Neural progenitor cell (in vitro differentiated cells): Measurements from ENCODE around the gene OGFOD2. TPM values are rescaled to one million over a fixed set of nuclear protein-coding genes. Genes with fewer than 3 reads are reported as not detected.

Experiments
- DNase-seq: peaks from one replicate; pipeline ENCODE4 v3.0.0-alpha.2; 2016; ENCODE audit warnings: low spot score
- H2AFZ ChIP-seq: fragments of 200-600 bp; sonication (generic); replicated peaks from 2 replicates; pipeline ENCODE4 v1.6.1; 2016; ENCODE audit warnings: antibody characterized with exemption
- H3F3A ChIP-seq: fragments of 200-600 bp; sonication (generic); 2 replicates; pipeline ENCODE4 v1.6.1; 2016; ENCODE audit warnings: antibody characterized with exemption, low read depth
- H3K27ac ChIP-seq: fragments of 200-600 bp; sonication (generic); 2 replicates; pipeline ENCODE4 v1.5.1; 2016; ENCODE audit warnings: mild to moderate bottlenecking
- H3K27me3 ChIP-seq: fragments of 200-600 bp; sonication (generic); 2 replicates; pipeline ENCODE4 v1.6.1; 2016; ENCODE audit warnings: mild to moderate bottlenecking, moderate library complexity
- H3K36me3 ChIP-seq: fragments of 200-600 bp; sonication (generic); 2 replicates; pipeline ENCODE4 v1.5.1; 2016
- H3K4me1 ChIP-seq: fragments of 200-600 bp; sonication (generic); 2 replicates; pipeline ENCODE4 v1.6.1; 2016; ENCODE audit warnings: mixed run types
- H3K4me2 ChIP-seq: fragments of 200-600 bp; sonication (generic); 2 replicates; pipeline ENCODE4 v1.6.1; 2016
- H3K4me3 ChIP-seq: fragments of 200-600 bp; sonication (generic); 2 replicates; pipeline ENCODE4 v1.5.1; 2016
- H3K79me2 ChIP-seq: fragments of 200-600 bp; sonication (generic); 2 replicates; pipeline ENCODE4 v1.6.1; 2016; ENCODE audit warnings: low read depth
- H3K9ac ChIP-seq: fragments of 200-600 bp; sonication (generic); 2 replicates; pipeline ENCODE4 v1.6.1; 2016
- H3K9me3 ChIP-seq: fragments of 200-600 bp; sonication (generic); 2 replicates; pipeline ENCODE4 v1.5.1; 2016; ENCODE audit warnings: low read depth
- H4K20me1 ChIP-seq: fragments of 200-600 bp; sonication (generic); 2 replicates; pipeline ENCODE4 v1.6.1; 2016; ENCODE audit warnings: low read depth
- H3K27ac Mint-ChIP-seq: 3 replicates; pipeline ENCODE4 v1.8.0; 2021; ENCODE audit warnings: mixed read lengths
- H3K27me3 Mint-ChIP-seq: 2 replicates; pipeline ENCODE4 v1.8.0; 2022; ENCODE audit warnings: low read depth, mild to moderate bottlenecking, inconsistent platforms, moderate library complexity, mixed read lengths; ENCODE audit not compliant: insufficient read depth
- H3K36me3 Mint-ChIP-seq: 3 replicates; pipeline ENCODE4 v1.8.0; 2021; ENCODE audit warnings: mixed read lengths
- H3K4me1 Mint-ChIP-seq: 3 replicates; pipeline ENCODE4 v1.8.0; 2021; ENCODE audit warnings: mixed read lengths
- H3K4me3 Mint-ChIP-seq: 3 replicates; pipeline ENCODE4 v1.8.0; 2021; ENCODE audit warnings: mild to moderate bottlenecking, moderate library complexity, mixed read lengths
- H3K9me3 Mint-ChIP-seq: 3 replicates; pipeline ENCODE4 v1.8.0; 2020; ENCODE audit warnings: mixed read lengths
- EZH2 ChIP-seq: fragments of 200-600 bp; sonication (generic); IDR thresholded peaks from 2 replicates; pipeline ENCODE4 v1.6.1; 2017; ENCODE audit warnings: antibody characterized with exemption, mild to moderate bottlenecking, moderate library complexity
- EZH2phosphoT487 ChIP-seq: fragments of 200-600 bp; sonication (generic); IDR thresholded peaks from 2 replicates; pipeline ENCODE4 v1.6.1; 2017; ENCODE audit warnings: antibody characterized with exemption
- total RNA-seq: library from RNA; depleted of rRNA; stranded (reverse); fragments of >200 nt; gene quantifications from 2 replicates; pipeline ENCODE4 v1.2.3, GENCODE V29; 2015; ENCODE audit warnings: low replicate concordance
- TF ChIP-seq, protein P1 (sequence below): fragments of 200-600 bp; sonication (generic); IDR thresholded peaks from 2 replicates; pipeline ENCODE4 v1.5.1; 2017; ENCODE audit warnings: antibody characterized with exemption, mild to moderate bottlenecking

Gene OGFOD2
- total RNA-seq, 1 donor from 2014 or later, result 9.9 TPM

GRCh38 chr12:122998316-122998715 is 23.3 kb downstream of the OGFOD2 start:
- Mint-ChIP-seq H3K4me3 (no peak overlapping the region), H3K36me3 (no peaks in the 10 kb centered on the region), H3K9me3 (no peaks in the 10 kb centered on the region), H3K27me3 (peaks cover 2% of the 10 kb centered on the region), H3K4me1 (peaks cover 3% of the 10 kb centered on the region), H3K27ac (no peak overlapping the region)
- Histone ChIP-seq H3K4me1 (peaks cover 8% of the 10 kb centered on the region), H3K27me3 (no peaks in the 10 kb centered on the region), H3F3A (no peaks in the 10 kb centered on the region), H3K9ac (no peak overlapping the region), H2AFZ (no peak overlapping the region), H3K27ac (no peak overlapping the region), H3K9me3 (no peaks in the 10 kb centered on the region), H3K4me2 (no peak overlapping the region), H3K36me3 (no peaks in the 10 kb centered on the region), H3K79me2 (no peaks in the 10 kb centered on the region), H3K4me3 (no peak overlapping the region), H4K20me1 (no peaks in the 10 kb centered on the region)
- no peak for DNase-seq
- TF ChIP-seq EZH2 (no peak), EZH2phosphoT487 (no peak)
- TF ChIP-seq, protein P1, sequence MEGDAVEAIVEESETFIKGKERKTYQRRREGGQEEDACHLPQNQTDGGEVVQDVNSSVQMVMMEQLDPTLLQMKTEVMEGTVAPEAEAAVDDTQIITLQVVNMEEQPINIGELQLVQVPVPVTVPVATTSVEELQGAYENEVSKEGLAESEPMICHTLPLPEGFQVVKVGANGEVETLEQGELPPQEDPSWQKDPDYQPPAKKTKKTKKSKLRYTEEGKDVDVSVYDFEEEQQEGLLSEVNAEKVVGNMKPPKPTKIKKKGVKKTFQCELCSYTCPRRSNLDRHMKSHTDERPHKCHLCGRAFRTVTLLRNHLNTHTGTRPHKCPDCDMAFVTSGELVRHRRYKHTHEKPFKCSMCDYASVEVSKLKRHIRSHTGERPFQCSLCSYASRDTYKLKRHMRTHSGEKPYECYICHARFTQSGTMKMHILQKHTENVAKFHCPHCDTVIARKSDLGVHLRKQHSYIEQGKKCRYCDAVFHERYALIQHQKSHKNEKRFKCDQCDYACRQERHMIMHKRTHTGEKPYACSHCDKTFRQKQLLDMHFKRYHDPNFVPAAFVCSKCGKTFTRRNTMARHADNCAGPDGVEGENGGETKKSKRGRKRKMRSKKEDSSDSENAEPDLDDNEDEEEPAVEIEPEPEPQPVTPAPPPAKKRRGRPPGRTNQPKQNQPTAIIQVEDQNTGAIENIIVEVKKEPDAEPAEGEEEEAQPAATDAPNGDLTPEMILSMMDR, result no peak

DNA sequence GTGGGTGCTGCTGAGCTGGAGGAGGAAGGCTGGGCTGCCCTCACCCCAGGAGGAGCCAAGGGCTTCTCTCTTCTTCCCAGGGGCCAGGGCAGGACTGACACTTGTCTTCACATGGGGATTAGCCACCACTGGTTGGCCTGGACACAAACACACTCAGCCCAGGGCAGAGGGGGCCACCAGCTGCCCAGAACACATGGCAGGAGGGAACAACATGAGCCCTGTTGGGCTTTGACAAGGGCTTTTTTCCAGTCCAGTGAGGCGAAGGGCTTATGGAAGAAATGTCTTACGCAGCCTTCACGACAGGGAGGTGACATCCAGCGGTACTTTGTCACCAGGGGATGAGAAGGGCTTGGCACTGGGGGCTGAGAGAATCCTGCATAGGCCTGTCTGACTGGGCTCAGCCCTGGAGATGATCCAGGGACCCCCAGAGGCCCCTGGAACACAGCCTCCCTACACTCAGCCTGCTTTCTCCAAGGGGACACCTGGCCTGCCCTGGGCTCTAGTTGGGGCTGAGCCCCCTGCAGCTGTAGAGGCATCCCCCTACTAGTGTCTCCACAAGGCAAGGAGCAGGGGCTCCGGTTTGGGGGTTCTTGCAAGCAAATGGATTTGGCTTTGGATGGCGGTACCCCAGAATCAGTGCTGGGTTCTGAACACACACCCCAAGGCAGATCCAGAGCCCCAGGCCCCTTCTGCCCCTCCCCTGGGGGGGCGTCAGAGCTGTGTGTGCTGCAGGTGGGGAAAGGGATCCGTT is 24.3 kb downstream of the OGFOD2 start:
- H3K79me2 ChIP-seq, result no peaks in the 10 kb centered on the region
- peaks cover 3% of the 10 kb centered on the region for H3K4me1 Mint-ChIP-seq
- H3K36me3 ChIP-seq, result no peaks in the 10 kb centered on the region
- TF ChIP-seq EZH2phosphoT487 (no peak), EZH2 (no peak)
- TF ChIP-seq, protein P1, result no peak
- H3K4me2 ChIP-seq, result no peak overlapping the region
- no peaks in the 10 kb centered on the region for H3F3A ChIP-seq
- no peaks in the 10 kb centered on the region for H3K9me3 Mint-ChIP-seq
- H2AFZ ChIP-seq, result no peak overlapping the region
- H3K36me3 Mint-ChIP-seq, result no peaks in the 10 kb centered on the region
- H3K4me3 Mint-ChIP-seq, result no peak overlapping the region
- H3K27ac Mint-ChIP-seq, result peak overlapping the region; percentile 17
- no peaks in the 10 kb centered on the region for H3K27me3 ChIP-seq
- no peaks in the 10 kb centered on the region for H4K20me1 ChIP-seq
- DNase-seq, result peak; percentile 54
- no peak overlapping the region for H3K27ac ChIP-seq
- peaks cover 2% of the 10 kb centered on the region for H3K27me3 Mint-ChIP-seq
- no peaks in the 10 kb centered on the region for H3K9me3 ChIP-seq
- no peak overlapping the region for H3K4me3 ChIP-seq
- no peak overlapping the region for H3K9ac ChIP-seq
- peaks cover 8% of the 10 kb centered on the region for H3K4me1 ChIP-seq

GRCh38 chr12:122999986-123000420 is 25.0 kb downstream of the OGFOD2 start:
- peaks cover 2% of the 10 kb centered on the region for H3K27me3 Mint-ChIP-seq
- no peak overlapping the region for H3K27ac ChIP-seq
- no peaks in the 10 kb centered on the region for H3K36me3 Mint-ChIP-seq
- no peaks in the 10 kb centered on the region for H3K27me3 ChIP-seq
- H3F3A ChIP-seq, result no peaks in the 10 kb centered on the region
- no peaks in the 10 kb centered on the region for H4K20me1 ChIP-seq
- no peaks in the 10 kb centered on the region for H3K9me3 ChIP-seq
- H3K4me2 ChIP-seq, result no peak overlapping the region
- no peaks in the 10 kb centered on the region for H3K9me3 Mint-ChIP-seq
- TF ChIP-seq EZH2phosphoT487 (no peak), EZH2 (no peak)
- TF ChIP-seq, protein P1, result no peak
- H3K79me2 ChIP-seq, result no peaks in the 10 kb centered on the region
- H3K27ac Mint-ChIP-seq, result peak overlapping the region; percentile 79
- H3K4me3 ChIP-seq, result no peak overlapping the region
- H2AFZ ChIP-seq, result no peak overlapping the region
- no peak for DNase-seq
- no peak overlapping the region for H3K4me3 Mint-ChIP-seq
- no peak overlapping the region for H3K9ac ChIP-seq
- H3K4me1 Mint-ChIP-seq, result peaks cover 3% of the 10 kb centered on the region
- no peaks in the 10 kb centered on the region for H3K36me3 ChIP-seq
- H3K4me1 ChIP-seq, result peaks cover 8% of the 10 kb centered on the region
